LNCaP clone FGC (cell line): ENCODE data around the gene HSP90AA1.
"Not testable (repeated sequence)": the region's sequence is repeated elsewhere in the genome, so short reads cannot be mapped to it uniquely, and the experiment has no call there.

Source experiments
- DNase-seq: peaks from one replicate; pipeline ENCODE4 v3.0.0-alpha.2; 2011; ENCODE audit warnings: low read depth
- H3K4me3 ChIP-seq: 2 replicates; pipeline ENCODE4 v1.5.1; 2011; ENCODE audit warnings: mild to moderate bottlenecking, low read depth, low read length, control low read depth
- CTCF ChIP-seq: IDR thresholded peaks from 2 replicates; pipeline ENCODE4 v1.5.1; 2012; ENCODE audit warnings: mild to moderate bottlenecking; ENCODE audit not compliant: control insufficient read depth, insufficient read depth; ENCODE audit errors: extremely low read depth

The HSP90AA1 gene

GRCh38 chr14:102077382-102077709, 9.5 kb downstream of the HSP90AA1 start:
- DNase-seq: no peak
- TF ChIP-seq CTCF: no peak
- H3K4me3 ChIP-seq: no peak overlapping the region

DNA sequence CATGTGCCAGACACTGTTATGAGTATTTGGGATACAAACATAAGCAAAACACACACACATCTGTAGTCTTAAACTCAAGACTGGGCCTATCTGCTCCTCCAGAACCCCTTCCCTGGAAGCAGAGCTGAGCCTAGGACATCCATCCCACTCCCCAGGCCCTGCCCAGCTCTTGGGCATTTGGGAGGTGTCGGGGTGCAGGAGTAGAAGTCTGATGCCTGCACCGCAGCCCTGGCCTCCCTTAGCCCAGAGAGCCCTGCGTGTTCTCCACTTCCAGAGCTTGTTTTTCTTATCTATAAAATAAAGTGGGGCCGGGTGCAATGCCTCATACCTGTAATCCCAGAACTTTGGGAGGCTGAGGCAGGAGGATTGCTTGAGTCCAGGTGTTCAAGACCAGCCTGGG, 11.7 kb downstream of the HSP90AA1 start:
- no peak overlapping the region for H3K4me3 ChIP-seq
- TF ChIP-seq CTCF: no peak
- no peak for DNase-seq

GRCh38 chr14:102074415-102074964, 12.4 kb downstream of the HSP90AA1 start:
- TF ChIP-seq CTCF: no peak
- H3K4me3 ChIP-seq: no peak overlapping the region
- no peak for DNase-seq

GRCh38 chr14:102071283-102071998, 15.4 kb downstream of the HSP90AA1 start:
- no peak overlapping the region for H3K4me3 ChIP-seq
- DNase-seq: no peak
- no peak for TF ChIP-seq CTCF

DNA sequence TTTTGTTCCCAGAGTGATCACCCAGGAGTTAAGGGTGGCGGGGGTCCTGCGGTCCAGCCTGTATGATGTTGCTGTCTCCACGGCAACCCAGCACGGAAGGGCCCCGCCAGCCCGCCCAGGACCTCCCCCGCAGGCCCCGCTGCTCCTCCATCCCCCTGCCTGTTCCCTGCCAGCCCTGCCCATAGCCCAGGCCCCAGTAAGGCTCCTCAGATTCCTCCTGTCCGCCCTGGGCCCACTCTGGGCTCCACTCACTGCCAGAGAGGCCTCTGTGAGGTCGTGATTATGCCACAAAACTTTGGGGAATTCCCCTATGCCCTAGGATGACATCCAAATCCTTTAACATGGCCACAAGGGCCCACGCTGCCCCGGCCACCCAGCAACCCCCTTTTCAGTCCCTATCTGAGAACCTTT, 20.8 kb downstream of the HSP90AA1 start:
- no peak for TF ChIP-seq CTCF
- no peak for DNase-seq

DNA sequence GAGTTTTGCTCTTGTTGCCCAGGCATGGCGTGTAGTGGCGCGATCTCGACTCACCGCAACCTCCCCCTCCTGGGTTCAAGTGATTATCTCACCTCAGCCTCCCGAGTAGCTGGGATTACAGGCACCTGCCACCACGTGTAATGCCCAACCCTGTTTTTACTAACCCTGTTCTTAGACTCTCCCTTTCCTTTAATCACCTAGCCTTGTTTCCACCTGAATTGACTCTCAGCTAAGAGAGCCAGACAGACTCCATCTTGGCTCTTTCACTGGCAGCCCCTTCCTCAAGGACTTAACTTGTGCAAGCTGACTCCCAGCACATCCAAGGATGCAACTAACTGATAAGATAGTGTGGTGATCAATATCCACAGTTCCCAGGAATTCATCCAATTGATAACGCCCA, 22.3 kb downstream of the HSP90AA1 start:
- DNase-seq: not testable (repeated sequence)

More for the DNA sequence above, 20.8 kb downstream of the HSP90AA1 start:
- H3K4me3 ChIP-seq: no peak overlapping the region

DNA sequence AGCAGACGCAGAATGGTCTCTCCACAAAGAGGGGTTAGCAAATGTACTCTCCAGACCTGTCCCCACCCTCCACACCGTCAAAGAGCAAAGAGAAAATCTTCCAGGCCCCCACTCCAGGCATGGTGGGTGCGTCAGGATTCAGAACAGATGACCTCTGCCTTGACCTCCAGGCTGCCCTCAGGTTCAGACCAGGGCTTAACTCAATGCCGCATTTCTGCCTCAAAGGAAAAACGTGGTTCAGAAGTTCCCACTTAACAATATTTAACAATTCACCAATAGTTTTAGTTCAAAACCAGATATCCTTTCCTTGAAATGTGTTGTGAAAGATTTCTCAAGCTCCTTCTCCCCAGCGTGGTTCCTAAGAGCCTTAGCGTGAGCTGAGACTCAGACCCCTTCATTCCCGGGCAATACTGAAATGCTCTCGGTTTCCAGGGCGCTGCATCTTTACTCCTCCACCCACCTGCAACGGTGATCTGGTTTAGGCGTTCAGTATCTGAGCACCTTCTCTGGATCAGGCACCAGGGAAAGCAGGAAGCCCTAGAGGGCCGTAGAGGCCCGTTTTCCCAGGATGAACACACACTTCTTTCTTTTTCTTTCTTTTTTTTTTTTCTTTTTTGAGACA, 22.9 kb downstream of the HSP90AA1 start:
- TF ChIP-seq CTCF: no peak
- DNase-seq: no peak
- H3K4me3 ChIP-seq: peak overlapping the region; percentile 6; the same call in 1 of the 2 replicates

More for the DNA sequence above, 22.3 kb downstream of the HSP90AA1 start:
- H3K4me3 ChIP-seq: not testable (repeated sequence)
